Thymus (tissue), 11 donors: Measurements from ENCODE around the gene TEAD1. TPM values are rescaled to one million over a fixed set of nuclear protein-coding genes. Genes with fewer than 3 reads are reported as not detected.

Source experiments
- DNase-seq, 9 donors: peaks; one replicate each; pipeline ENCODE4 v3.0.0-alpha.2; 2013; ENCODE audit warnings: low spot score in 9 of 9, low read depth in 6 of 9, missing footprints in 1 of 9
- H3K27ac ChIP-seq, 2 donors: one replicate each; pipeline ENCODE4 v1.5.1; 2013; ENCODE audit warnings: control low read depth in 1 of 2, low read depth in 1 of 2, low read length in 1 of 2, mild to moderate bottlenecking in 1 of 2, moderate library complexity in 1 of 2
- H3K27me3 ChIP-seq, 2 donors: one replicate each; pipeline ENCODE4 v1.5.1; 2013; ENCODE audit warnings: low read length in 1 of 2; ENCODE audit not compliant: control insufficient read depth in 2 of 2, insufficient read depth in 1 of 2
- H3K36me3 ChIP-seq, 2 donors: one replicate each; pipeline ENCODE4 v1.5.1; 2013; ENCODE audit warnings: low read length in 1 of 2, mild to moderate bottlenecking in 1 of 2, moderate library complexity in 1 of 2; ENCODE audit not compliant: control insufficient read depth in 2 of 2, insufficient read depth in 2 of 2
- H3K4me1 ChIP-seq, 2 donors: one replicate each; pipeline ENCODE4 v1.5.1; 2013; ENCODE audit warnings: low read length in 2 of 2; ENCODE audit not compliant: control insufficient read depth in 2 of 2, insufficient read depth in 2 of 2
- H3K4me3 ChIP-seq, 2 donors: one replicate each; pipeline ENCODE4 v1.5.1; 2013; ENCODE audit warnings: low read length in 2 of 2, control low read depth in 1 of 2, mild to moderate bottlenecking in 1 of 2
- H3K9me3 ChIP-seq, 2 donors: one replicate each; pipeline ENCODE4 v1.5.1; 2013; ENCODE audit warnings: low read length in 1 of 2, mild to moderate bottlenecking in 1 of 2; ENCODE audit not compliant: control insufficient read depth in 2 of 2, insufficient read depth in 1 of 2
- WGBS: extraction: QIAGEN DNeasy Blood & Tissue Kit; methylation state at CpG from one replicate; pipeline ENCODE4 v1.1.7; 2013; 5-methylcytosine and 5-hydroxymethylcytosine counted together
- polyA plus RNA-seq: library from polyadenylated mRNA; stranded (reverse); fragments of 200-250 nt; gene quantifications from one replicate; pipeline ENCODE4 v1.2.3, GENCODE V29; 2013
- total RNA-seq: library from RNA; stranded (reverse); fragments of 120-200 nt; gene quantifications from one replicate; pipeline ENCODE4 v1.2.4, GENCODE V29; 2013
- donor health status: healthy.

The TEAD1 gene
- total and polyA plus RNA-seq, 2 donors, result 3.7 to 5.4 TPM

DNA sequence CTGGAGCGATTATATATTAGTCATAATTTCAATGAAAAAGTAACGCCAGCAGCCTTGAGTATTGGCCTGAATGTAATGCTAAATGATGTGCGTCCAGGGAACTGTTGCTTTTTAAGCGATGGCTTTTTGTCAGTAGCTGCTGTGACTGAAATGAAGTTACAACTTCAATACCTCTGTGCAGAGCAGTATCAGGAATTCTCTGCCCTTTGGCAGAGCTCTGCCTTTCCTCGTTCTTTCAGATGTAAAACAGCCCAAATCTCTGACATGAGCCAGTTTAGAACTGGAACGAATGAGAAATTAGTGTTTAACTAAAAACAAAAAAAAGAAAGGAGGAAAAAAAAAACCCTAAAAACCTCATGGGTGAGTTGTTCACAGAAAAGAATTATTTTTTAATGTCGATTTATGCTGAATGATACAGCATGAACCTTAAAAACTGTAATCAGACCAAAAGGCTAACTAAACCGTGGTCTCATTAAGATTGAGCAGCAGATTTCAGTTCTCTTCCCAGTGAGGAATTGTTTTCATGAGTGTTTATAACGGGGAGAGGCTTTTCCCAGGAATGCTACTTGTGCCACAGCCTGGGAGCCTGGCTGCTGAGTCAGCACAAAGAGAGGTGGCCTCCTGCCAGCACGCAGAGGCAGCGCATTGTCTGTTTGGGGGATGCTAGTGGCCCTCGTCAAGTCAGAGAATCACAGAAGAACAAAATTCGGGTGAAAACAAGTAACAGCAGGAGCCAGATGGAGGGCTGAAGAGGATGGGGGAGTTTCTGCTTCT, 188.7 kb downstream of the TEAD1 start:
- H3K27ac ChIP-seq, result no peak overlapping the region
- no peak overlapping the region for H3K4me3 ChIP-seq
- DNase-seq, result no peak

DNA sequence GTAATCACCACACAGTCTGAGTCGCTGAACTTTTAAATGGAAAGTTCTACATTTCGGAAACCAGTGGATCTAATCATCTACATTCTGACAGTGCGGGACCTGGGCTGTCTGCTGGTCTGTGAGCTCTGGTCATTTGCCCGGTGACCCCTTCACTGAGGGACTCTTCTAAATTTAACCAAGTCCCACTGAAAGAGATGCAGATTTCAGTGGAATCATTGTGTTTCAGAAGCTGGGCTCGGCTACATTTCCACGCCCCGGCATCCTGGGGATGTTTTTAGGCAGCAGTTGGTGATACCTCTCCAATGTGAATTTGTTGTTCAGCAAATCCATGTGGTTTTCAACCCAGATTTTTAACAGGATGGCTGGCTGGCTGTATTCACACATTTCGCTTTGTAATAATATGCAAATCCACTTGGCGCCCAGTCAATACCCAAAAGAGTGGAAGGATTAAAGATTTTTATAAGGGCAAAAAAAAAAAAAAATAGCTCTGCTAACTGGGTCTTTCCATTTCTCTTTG, 189.4 kb downstream of the TEAD1 start:
- Histone ChIP-seq H3K4me1 (no peaks in the 10 kb centered on the region), H3K27ac (no peak overlapping the region), H3K9me3 (no peaks in the 10 kb centered on the region), H3K27me3 (peaks cover 0 to 36% of the 10 kb centered on the region in 2 donors), H3K4me3 (no peak overlapping the region), H3K36me3 (no peaks in the 10 kb centered on the region)
- DNase-seq, result no peak
- WGBS, result 59% methylated on average over 9 of the region's 9 CpGs

More for the DNA sequence above, 188.7 kb downstream of the TEAD1 start:
- Histone ChIP-seq H3K4me1 (no peaks in the 10 kb centered on the region), H3K9me3 (no peaks in the 10 kb centered on the region), H3K36me3 (no peaks in the 10 kb centered on the region), H3K27me3 (peaks cover 0 to 36% of the 10 kb centered on the region in 2 donors)
- WGBS, result 46% methylated on average over 13 of the region's 13 CpGs

DNA sequence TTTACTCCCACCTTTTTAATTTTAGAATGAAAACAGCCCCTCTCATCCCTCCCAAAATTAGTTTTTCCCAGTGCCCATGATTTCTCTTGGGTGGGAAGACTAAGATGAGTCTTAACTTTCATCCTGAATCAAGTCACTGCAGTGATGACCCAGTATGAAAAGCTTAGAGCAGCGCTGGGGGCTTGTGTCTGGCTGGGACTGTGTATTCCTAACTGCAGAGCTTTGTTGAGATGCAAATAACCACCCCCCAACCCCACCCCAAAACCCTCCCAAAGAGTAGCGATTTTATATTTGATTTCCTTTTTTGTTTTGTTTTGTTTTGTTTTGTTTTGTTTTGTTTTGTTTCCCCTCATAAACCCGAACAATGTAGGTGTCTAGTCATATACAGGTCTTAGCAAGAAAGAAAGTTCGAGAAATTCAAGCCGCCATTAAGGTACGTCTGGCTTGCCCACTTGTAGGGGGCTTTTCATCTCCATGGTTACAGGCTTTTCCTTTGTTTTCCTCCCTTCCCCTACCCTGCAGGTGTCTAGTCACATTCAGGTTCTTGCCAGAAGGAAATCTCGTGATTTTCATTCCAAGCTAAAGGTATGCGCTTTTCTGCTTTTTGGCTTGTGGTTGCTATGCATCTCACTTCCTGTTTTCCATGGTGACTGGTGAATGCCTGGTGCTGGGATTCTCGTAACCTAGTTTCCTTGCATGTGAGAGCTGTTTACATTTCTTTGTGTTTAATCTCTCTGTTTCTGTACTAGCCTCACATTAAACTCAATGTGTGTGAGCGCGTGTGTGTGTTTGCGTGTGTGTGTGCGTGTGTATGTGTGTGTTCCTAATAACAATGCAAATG, 190.3 kb downstream of the TEAD1 start:
- 20% methylated on average over 13 of the region's 13 CpGs for WGBS

DNA sequence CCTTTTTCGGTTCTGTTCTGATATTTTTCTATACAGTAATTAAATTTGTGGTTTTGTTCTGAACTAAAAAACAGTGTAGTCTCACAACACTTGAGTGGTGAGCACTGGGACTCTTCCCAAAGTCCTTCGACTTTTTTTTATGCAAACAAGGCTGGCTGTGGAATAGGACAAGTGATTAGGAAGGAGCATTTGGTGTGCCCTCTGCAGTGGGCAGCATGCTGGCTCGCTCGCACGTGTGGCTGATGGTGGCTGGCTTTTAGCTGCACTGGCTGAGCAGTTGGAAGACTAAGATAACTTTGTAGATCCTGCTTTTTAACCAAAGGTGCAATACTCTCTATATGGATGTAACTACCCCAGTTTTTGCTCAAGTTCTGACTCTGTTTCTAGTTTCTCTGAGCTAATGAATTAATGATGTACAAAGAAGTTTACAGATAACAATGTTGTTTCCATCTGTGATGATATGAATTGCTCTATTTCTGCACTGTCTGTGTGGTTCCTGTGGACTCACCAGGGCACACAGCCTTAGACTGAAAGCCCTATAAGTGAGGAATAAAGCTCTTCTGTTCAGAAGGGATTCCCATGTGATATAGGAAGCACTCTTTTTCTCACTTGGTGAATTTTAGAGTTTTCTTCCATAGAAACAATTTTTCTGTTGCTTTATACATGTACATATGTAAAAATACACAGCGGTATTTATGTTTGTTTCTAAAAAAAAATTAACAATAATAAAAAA, 191.8 kb downstream of the TEAD1 start:
- Histone ChIP-seq H3K4me1 (no peaks in the 10 kb centered on the region), H3K4me3 (no peak overlapping the region), H3K27me3 (peaks cover 0 to 36% of the 10 kb centered on the region in 2 donors), H3K36me3 (no peaks in the 10 kb centered on the region), H3K27ac (no peak overlapping the region), H3K9me3 (no peaks in the 10 kb centered on the region)
- 71% methylated on average over 6 of the region's 6 CpGs for WGBS
- no peak for DNase-seq

More for the DNA sequence above, 190.3 kb downstream of the TEAD1 start:
- Histone ChIP-seq H3K36me3 (no peaks in the 10 kb centered on the region), H3K27me3 (peaks cover 0 to 36% of the 10 kb centered on the region in 2 donors), H3K4me1 (no peaks in the 10 kb centered on the region), H3K9me3 (no peaks in the 10 kb centered on the region), H3K4me3 (no peak overlapping the region), H3K27ac (no peak overlapping the region)
- DNase-seq, result peak in 2 of 9 donors; percentile 8 to 18

DNA sequence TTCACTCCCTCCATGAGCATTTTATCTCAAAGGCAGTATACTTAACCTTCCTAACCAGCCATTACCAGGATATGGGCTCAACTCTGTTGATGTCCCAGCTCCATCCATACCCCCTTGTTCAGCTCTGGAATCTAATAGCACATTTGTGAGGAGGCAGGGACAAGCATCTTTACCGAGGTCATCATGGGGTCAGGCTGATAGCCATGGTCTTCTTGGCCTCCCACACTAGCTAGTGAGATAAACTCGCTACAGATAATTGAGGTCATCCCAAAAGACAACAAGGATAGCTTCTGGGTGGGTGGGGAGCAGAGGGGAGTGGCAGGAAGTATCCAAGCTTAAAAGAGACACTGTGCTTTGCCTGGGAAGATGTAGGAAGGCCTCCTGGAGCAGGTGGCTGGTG, 193.3 kb downstream of the TEAD1 start:
- Histone ChIP-seq H3K27me3 (peaks cover 0 to 28% of the 10 kb centered on the region in 2 donors), H3K9me3 (no peaks in the 10 kb centered on the region), H3K4me1 (no peaks in the 10 kb centered on the region), H3K36me3 (no peaks in the 10 kb centered on the region), H3K27ac (no peak overlapping the region), H3K4me3 (no peak overlapping the region)
- no peak for DNase-seq
- 92% methylated on average over 2 of the region's 2 CpGs for WGBS

DNA sequence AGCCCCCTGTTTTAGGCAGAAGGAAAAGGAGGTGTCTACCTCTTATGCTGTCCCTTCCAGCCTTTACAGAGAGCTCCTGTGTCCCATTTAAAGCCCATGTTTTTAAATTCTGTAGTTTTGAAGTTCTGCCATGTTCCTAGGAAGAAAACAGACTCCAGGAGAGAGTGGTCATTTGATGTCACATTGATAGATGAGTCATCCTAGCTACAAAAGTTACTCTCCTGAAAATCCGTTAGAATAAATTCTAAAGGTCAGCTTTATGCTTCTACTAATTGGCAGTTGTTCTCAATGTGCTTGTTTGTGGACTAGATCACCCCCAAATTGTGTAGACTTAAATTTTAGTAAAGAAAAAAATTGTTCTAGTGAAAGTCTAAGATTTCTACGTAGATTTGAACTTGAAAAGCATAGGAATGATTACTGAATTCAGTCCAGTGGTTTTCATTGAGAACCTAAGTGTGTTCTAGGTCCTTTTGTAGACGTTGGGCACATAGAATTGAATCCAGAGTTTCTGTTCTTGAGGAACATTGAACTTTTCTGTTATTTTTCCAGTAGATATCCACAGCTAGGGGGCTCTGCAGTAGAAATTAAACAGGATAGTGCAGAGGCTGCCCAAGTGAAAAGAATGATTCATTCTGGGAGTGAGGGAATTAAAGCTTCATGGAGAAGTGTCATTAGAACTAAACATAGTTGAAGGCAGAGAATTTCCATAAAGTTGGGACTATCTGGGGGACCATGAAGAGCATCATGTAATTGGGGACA, 194.3 kb downstream of the TEAD1 start:
- Histone ChIP-seq H3K4me1 (no peaks in the 10 kb centered on the region), H3K9me3 (no peaks in the 10 kb centered on the region), H3K36me3 (no peaks in the 10 kb centered on the region), H3K27ac (no peak overlapping the region), H3K27me3 (peaks cover 0 to 18% of the 10 kb centered on the region in 2 donors), H3K4me3 (no peak overlapping the region)
- 83% methylated on average over 3 of the region's 3 CpGs for WGBS
- no peak for DNase-seq

GRCh38 chr11:12871241-12871640, 197.0 kb downstream of the TEAD1 start:
- Histone ChIP-seq H3K36me3 (no peaks in the 10 kb centered on the region), H3K27me3 (no peaks in the 10 kb centered on the region), H3K4me3 (no peak overlapping the region), H3K9me3 (no peaks in the 10 kb centered on the region), H3K4me1 (no peaks in the 10 kb centered on the region), H3K27ac (no peak overlapping the region)
- DNase-seq, result no peak
- WGBS, result 87% methylated on average over 2 of the region's 2 CpGs

- H3K27me3 ChIP-seq, result no peaks in the 10 kb centered on the region
- no peaks in the 10 kb centered on the region for H3K9me3 ChIP-seq
- H3K36me3 ChIP-seq, result no peaks in the 10 kb centered on the region
- 96% methylated on average over 11 of the region's 11 CpGs for WGBS
- H3K4me1 ChIP-seq, result no peaks in the 10 kb centered on the region
- H3K27ac ChIP-seq, result no peak overlapping the region
- no peak for DNase-seq
- no peak overlapping the region for H3K4me3 ChIP-seq
These were observed 197.6 kb downstream of the TEAD1 start for GRCh38 chr11:12871788-12872321.
